Measurements from ENCODE around the gene PSMB11. TPM values are rescaled to one million over a fixed set of nuclear protein-coding genes. Genes with fewer than 3 reads are reported as not detected.

The PSMB11 gene
- total and polyA plus RNA-seq, 10 of the 15 experiments (the other 5 are each of a cell fraction or from before 2014, with no cell fraction given), result not detected

DNA sequence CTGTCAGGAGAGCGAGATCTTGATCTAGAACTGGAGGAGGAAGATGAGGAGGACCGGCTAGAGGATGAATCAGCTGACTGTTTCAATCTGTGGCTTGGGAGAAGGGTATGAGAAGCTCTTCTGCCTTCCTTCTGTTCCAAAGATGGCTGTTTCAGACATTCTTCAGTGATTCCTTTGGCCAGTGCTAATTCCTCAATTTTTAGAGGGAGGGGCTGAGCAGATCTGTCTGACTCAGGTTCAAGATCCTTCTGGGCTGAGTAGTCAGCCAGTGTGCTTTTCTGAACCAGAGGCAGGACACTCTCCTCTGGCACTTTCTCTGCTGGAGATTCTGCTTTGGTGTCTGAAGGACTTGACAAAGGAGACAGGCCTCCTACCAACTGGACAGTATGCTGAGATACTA is 37.7 kb downstream of the PSMB11 start:
- ChIA-PET POLR2A (no interaction called here), RAD21 (ENCODE audit: unreplicated experiment) (no interaction called here), SMC1A (ENCODE audit: uncharacterized antibody, unreplicated experiment) (interaction anchor here (0.5 to 2.1 kb wide), 5 partner anchors 9 to 755 kb away, joined by 3 to 8 read pairs (median 3); partner anchors contain the start of gene ACIN1), CTCF (interaction anchor here (1.0 to 7.5 kb wide), 6 partner anchors 11 to 93 kb away, joined by 3 to 80 read pairs (median 20); partner anchors contain the start of genes ACIN1 and C14orf119)
- in situ Hi-C loops (cut with MboI) (no loop called here), intact Hi-C loops (cut with micrococcal nuclease; ENCODE audit: unreplicated experiment) (no loop called here)
- Histone ChIP-seq H3K9ac (ENCODE audit: control insufficient read depth, insufficient read depth, low read length) (no peak overlapping the region), H3K36me3 (ENCODE audit: control insufficient read depth in 2 of 2, insufficient read depth in 2 of 2, low read length in 1 of 2) (peaks cover 25 to 60% of the 10 kb centered on the region in 2 experiments), H3K4me1 (ENCODE audit: control insufficient read depth, insufficient read depth, low read length) (no peaks in the 10 kb centered on the region), H4K20me1 (ENCODE audit: control insufficient read depth, insufficient read depth) (no peaks in the 10 kb centered on the region), H3K27ac (ENCODE audit: control insufficient read depth, insufficient read depth) (no peak overlapping the region), H3K27me3 (replicated peaks in 1 of 2; ENCODE audit: control insufficient read depth in 2 of 2, insufficient read depth in 2 of 2, low read length in 1 of 2) (no peaks in the 10 kb centered on the region), H2AFZ (ENCODE audit: control insufficient read depth, low read depth, low read length) (no peak overlapping the region), H3K4me3 (no peak overlapping the region), H3K9me3 (replicated peaks; ENCODE audit: control insufficient read depth, insufficient read depth, low read length) (no peaks in the 10 kb centered on the region), H3K79me2 (ENCODE audit: control insufficient read depth, insufficient read depth, low read length) (no peaks in the 10 kb centered on the region), H3K4me2 (ENCODE audit: control insufficient read depth, insufficient read depth) (no peak overlapping the region)
- no peak for FAIRE-seq
- ATAC-seq, result no peak
- WGBS (ENCODE audit: insufficient coverage, insufficient replicate concordance, low lambda C conversion rate, missing lambda C conversion rate), result 94% methylated on average over 2 of the region's 2 CpGs
- TF ChIP-seq EZH2 (IDR thresholded peaks at IDR 0.05; ENCODE audit: borderline replicate concordance, control insufficient read depth, low read depth, low read length) (no peak), CEBPB (IDR thresholded peaks at IDR 0.05; ENCODE audit: borderline replicate concordance in 1 of 2, low read depth in 2 of 2, low read length in 2 of 2) (no peak), TCF12 (IDR thresholded peaks at IDR 0.05; ENCODE audit: low read depth, low read length) (no peak), MEF2A (IDR thresholded peaks at IDR 0.05; ENCODE audit: insufficient read depth, low read depth, low read length) (no peak), ZBTB33 (IDR thresholded peaks at IDR 0.05) (no peak), ZNF592 (IDR thresholded peaks at IDR 0.05) (no peak), POLR2A (IDR thresholded peaks at IDR 0.05; ENCODE audit: low read depth, low read length) (no peak), ASH2L (IDR thresholded peaks at IDR 0.05; ENCODE audit: borderline replicate concordance, low read depth) (no peak), RB1 (IDR thresholded peaks at IDR 0.05; ENCODE audit: borderline replicate concordance) (no peak), HCFC1 (IDR thresholded peaks at IDR 0.05; ENCODE audit: low read length) (no peak), RFX5 (IDR thresholded peaks at IDR 0.05; ENCODE audit: low read depth, low read length) (no peak), RBBP5 (conservative IDR thresholded peaks at IDR 0.05) (no peak), SRF (IDR thresholded peaks at IDR 0.05; ENCODE audit: low read depth in 2 of 2, low read length in 2 of 2) (no peak), SP1 (IDR thresholded peaks at IDR 0.05; ENCODE audit: low read depth, low read length) (no peak)
- no peak for DNase-seq (ENCODE audit: low read depth, low spot score)
- BruUV-seq (replicated peaks), result no TSS peak
